GM04504 (cell line): ENCODE results near the gene GHRHR.
A peak's percentile ranks its signal among the peaks of the same experiment; 100 is the strongest.

Experiments
- DNase-seq: peaks from one replicate; pipeline ENCODE4 v3.0.0-alpha.2; 2012; ENCODE audit warnings: low read depth

Gene GHRHR

GRCh38 chr7:30928254-30928872 lies 35.4 kb upstream of the GHRHR start:
- DNase-seq: no peak

- no peak for DNase-seq
Measured at GRCh38 chr7:30929686-30930085, 34.1 kb upstream of the GHRHR start.

GRCh38 chr7:30930621-30931020 lies 33.1 kb upstream of the GHRHR start:
- no peak for DNase-seq

DNA sequence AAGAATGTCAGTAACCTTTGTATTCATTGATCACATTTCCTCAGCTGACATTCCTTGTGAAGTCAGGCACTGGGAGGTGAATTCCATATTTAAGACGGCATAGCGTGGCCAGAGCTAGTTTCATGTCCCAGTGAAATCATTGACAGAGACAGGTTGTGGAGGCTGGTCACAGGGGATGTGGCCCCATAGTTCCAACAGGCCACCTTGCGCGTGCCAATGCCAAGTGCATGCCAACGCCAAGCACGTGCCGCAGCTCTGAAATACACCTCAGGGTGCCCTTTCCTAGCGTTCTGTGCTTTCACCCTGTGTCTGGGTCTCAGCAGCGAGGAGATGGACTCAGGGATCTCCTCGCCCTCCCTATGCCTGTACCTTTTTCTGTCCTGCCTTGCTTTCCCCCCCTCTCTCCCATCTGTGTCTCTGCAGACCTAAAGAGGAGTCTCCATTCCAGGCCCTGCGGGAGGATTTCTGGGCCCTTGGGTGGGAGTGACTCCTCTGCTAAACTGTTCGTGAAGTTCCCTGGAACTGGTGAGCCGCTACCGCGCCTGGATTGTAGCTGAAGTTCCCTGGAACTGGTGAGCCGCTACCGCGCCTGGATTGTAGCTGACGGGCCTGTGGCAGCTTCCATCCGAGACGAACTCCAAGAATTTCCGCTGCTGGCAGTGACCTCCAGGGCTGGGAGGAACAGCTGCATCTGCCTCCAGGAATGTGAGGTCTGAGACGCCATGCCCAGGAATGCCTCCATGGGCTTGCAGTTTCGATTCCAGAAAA lies 32.4 kb upstream of the GHRHR start:
- DNase-seq: peak; percentile 21

DNA sequence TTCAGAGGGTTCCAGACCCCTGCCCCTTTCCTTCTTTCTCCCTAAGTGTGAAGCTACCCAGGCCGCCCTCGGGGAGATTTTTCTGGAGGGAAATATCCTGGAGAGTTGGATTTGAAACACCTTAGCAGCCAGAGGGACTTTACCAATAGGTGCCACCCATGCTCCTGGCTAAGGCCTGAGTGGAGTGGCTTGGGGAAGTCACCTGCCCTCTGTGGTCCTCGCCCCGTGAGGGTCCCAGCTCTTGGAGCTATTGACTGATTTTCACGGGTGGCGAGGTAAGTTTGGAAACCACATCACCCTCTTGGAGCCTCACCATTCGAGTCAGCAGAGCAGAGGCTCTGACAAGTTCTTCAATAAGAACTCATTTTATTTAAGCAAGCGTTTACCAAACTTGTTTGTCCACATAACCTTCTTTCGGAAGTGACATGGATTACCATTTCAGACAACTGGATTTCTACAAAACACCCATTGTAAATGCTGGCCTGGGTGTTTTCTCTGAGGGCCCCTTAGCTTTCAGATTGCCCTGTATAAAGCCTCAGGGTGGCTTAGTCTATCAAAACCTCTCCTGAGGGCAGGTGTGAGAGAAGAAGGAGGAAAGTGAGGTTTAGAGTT lies 31.7 kb upstream of the GHRHR start:
- DNase-seq: no peak

- DNase-seq: no peak
Measured at GRCh38 chr7:30932562-30932961, 31.2 kb upstream of the GHRHR start.

DNA sequence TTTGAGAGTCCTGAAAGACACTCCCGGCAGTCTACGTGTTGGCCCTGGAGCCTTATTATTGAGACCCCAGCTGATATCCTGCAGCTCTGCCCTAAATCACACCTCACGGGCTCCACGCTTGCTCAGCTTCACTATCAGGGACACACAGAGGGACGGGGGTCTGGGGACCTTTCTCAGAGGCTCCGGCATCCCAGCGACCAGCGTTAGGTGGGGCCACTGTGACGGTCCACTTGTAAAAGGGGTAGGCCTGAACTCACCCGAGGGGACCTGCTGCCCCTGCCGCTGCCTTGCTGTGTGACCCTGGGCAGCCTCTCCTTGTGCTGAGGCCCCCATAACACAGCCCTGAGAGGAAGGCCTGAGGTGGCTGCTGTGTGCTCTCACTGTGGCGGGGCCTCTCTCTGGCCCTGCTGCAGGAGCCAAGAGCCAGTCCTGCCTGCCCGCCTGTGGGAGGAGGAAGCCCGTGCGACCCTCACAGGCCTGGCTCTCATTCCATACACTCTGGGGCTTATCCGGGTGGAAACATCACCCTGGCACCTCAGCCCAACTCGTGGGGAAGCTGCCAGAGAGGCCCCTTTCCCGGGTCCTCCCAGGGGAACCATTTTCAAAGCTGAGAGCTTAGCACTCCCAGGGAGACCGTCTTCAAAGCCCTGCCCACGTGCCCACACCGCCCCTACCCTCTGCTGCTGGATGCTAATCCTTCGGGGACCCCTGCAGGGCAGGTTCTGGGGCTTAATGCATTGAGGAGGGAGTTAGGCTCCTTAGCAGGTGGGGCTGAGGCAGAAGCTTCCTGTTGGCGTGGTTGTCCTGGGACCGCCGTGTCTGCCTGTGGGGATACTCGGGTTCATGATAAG lies 30.4 kb upstream of the GHRHR start:
- no peak for DNase-seq

DNA sequence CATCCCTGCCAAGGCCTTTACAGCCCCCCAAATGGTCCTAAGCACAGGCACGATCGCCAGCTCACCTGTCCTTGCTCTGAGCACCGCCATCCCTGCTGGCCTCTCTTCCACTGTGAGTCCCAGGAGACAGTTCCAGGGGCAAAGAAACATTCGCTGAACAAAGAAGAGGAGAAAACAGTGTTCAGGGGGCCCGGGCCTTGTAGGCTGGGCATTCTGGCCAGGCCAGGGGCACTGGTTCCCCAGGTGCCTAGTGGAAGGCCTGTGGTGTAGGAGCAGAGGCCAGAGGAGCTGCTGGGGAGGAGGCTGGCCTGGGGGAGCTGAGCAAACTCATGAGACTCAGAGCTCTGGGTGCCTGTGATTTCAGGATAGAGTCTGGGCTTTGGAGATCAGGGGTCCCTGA lies 29.5 kb upstream of the GHRHR start:
- DNase-seq: no peak

DNA sequence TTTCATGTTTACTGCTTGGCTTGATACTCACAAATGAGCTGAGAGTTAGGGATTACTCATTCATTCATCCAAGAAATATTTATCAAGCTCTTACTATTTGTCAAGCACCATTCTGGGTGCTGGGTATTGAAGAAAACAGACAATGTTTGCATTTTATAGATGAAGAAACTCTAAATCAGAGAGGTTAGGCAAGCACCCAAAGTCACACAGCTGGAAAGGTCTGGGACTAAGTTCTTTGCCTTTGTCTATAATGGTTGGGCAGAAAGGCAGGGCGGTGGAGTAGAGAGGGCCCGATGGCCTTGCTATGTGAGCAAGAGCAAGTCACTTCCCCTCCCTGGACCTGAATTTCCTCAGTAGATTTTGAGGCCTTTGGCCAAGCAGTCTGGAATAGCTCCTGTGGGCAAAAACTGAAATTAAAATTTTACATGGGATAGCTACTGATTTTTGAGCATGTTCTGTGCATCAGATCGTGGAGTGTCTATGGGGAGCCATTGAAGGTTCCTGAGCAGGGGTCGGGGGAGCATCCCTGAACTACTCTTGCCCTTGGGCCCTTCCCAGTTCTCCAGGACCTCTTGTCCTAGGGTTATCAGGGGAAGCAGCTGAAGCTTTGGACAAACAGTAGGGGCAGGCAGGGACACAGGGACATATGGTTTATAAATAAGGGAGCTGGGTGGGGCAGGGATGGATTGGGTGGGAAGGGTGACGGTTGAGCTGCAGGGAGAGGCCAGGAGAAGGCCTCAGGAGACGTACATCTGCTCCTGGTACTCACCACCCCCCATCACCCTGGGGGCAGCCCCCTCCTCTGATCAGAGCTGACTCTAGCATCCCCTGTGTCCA lies 28.8 kb upstream of the GHRHR start:
- DNase-seq: no peak

- no peak for DNase-seq
Measured at GRCh38 chr7:30935569-30935877, 28.2 kb upstream of the GHRHR start.

- DNase-seq: no peak
Measured at GRCh38 chr7:30936650-30937245, 27.0 kb upstream of the GHRHR start.

GRCh38 chr7:30937416-30937815 lies 26.3 kb upstream of the GHRHR start:
- DNase-seq: no peak

- DNase-seq: peak; percentile 35
Measured at GRCh38 chr7:30938435-30939316, 25.1 kb upstream of the GHRHR start.

GRCh38 chr7:30941582-30942323 lies 22.0 kb upstream of the GHRHR start:
- no peak for DNase-seq

DNA sequence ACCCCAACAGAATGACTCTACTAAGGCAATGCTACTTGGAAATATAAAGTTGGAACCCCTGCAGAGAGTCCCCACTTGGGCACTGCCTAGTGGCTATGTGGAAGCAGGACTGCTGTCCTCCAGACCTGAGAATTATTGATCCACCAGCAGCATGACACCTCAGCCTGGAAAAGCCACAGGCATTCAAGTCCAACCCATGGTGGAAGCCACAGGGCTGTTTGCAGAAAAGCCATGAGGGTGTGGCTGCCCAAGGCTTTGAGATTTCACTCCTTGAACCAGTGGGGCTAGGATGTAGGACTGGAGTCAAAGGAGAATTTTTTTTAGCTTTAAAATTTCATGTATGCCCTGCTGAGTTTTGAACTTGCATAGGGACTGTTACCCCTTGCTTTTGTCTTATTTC lies 13.6 kb upstream of the GHRHR start:
- DNase-seq: no peak

DNA sequence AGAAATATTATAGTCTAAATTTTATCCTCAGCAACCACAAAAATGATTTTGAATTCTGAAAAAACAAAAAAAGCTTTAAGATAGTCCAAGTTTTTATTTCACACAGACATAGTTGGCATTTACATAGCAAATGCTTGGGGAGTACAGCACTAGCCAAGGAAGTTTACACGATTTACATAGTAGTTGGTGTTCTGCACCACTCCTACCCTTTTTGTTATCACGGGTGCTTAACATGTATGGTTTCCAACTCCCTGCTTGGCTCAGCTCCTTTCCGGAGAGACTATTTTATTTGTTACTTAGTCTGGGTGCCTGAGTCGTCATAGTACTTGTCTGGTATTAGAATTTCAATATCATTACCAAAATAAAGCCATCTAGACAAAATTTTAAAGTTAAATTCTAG lies 8.8 kb upstream of the GHRHR start:
- no peak for DNase-seq

DNA sequence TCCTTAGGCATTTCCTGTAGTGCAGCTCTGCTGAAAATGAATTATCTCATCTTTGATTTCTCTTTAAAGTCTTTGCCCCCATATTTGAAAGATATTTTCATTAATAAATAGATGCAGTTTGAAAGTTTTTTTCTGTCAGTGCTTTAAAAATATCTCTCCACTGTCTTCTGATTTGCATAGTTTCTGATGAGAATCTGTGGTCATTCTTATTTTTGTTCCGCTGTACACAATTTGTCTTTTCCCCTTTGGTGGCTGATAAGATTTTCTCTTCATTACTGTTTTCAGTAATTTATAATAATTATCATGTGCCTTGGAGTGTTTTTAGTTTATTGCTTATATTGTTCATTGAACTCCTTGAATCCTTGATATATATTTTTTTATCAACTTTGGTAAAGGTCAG lies 7.0 kb upstream of the GHRHR start:
- DNase-seq: no peak

DNA sequence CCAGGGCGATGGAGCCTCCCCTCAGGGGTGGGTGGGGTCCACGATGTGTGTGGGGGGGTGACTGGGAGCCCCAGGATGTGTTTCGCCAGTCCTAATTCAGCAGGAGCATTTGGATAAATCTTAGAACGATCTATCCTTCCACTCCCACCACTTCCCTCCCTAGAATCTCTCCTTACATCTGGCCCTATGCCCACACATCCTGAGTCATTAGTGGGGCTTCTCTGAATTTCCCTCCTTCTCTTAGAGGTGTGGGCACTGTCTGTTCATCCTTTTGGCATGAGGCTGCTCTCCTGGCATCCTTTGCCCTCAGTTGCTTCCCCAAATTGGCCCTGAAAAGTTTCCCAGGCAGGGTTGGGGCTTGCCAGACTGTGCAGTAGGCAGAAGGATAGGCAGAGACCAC lies 1.6 kb downstream of the GHRHR start:
- no peak for DNase-seq

GRCh38 chr7:30965883-30966282 lies 2.1 kb downstream of the GHRHR start:
- DNase-seq: no peak

GRCh38 chr7:30968294-30968693 lies 4.5 kb downstream of the GHRHR start:
- DNase-seq: no peak
